ENCODE data around the gene ESR2.
"Not testable (repeated sequence)": the region's sequence is repeated elsewhere in the genome, so short reads cannot be mapped to it uniquely, and the experiment has no call there.

ESR2 gene

DNA sequence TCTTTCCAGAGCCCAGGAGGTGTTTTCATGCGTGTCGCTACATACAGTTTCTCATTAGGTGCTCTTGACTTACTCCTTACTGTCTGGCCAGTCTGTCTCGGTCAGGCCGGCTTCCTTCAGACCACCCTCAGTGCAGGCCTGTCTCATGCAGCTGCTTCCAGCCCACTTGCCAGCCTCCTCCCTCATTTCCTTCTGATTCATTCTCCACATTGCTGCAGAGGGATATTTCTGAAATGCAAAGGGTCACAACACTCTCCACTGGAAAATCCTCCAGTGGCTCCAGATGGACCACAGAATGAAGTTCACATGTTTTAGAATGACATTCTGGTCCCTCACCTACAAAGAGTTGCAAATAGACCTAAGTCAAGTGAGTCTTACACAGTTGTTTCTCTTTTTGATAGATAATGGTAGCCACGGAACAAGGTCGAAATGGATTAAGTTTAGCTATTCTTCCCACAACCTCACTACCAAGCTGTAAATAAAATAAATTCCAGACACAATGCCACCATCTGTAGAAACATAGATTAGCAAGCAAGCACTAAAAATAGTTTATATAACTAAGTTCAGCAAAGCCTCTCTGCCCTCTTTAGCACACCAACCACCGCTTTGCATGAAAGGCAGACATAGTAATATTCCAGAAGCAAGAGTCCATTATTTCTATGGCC, 146.9 kb downstream of the ESR2 start:
- DNase-seq (ENCODE audit: low read depth in 1 of 2, low spot score in 1 of 2) = no peak

DNA sequence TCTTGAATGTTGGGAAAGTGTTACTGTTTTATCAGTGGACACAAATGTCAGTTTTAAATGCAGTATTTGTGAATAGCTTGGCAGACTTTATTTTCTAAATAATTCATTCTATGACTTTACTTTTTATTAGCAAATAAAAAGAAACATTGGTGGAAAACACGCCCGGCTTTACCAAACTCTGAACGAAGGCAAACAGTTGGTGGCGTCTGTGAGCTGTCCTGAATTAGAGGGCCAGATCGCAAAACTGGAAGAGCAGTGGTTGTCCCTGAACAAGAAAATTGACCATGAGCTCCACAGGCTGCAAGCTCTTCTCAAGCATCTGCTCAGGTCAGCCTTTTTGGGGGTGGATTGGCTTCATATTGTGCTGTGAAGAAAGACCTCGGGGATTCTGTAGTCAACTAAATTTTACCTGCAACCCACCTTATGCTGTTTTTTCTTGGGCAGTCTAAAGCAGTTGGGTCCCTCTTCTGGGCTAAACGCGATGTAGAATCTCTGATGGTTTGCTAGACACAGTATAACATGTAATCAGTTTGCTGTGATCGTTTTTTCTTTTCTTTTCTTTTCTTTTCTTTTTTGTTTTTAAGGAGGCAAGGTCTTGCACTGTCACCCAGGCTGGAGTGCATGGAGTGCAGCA, 156.4 kb downstream of the ESR2 start:
- no peak for DNase-seq (ENCODE audit: low read depth in 1 of 2, low spot score in 1 of 2)

DNA sequence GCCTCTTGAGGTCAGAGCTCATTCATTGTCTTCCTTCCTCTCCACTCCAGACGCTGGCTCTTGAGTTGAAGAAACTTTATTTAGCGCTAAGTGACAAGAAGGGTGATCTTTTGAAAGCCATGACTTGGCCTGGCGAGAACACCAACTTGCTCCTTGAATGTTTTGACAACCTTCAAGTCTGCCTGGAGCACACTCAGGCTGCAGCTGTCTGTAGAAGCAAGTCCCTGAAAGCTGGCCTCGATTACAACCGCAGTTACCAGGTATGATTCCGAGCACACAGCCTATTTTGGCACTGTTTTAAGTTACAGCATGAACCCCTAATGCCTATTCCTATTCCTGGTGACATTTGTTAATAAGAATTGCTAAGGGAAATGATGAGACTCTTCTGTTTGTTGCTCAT, 167.6 kb downstream of the ESR2 start:
- no peak for DNase-seq (ENCODE audit: low read depth in 1 of 2, low spot score in 1 of 2)

DNA sequence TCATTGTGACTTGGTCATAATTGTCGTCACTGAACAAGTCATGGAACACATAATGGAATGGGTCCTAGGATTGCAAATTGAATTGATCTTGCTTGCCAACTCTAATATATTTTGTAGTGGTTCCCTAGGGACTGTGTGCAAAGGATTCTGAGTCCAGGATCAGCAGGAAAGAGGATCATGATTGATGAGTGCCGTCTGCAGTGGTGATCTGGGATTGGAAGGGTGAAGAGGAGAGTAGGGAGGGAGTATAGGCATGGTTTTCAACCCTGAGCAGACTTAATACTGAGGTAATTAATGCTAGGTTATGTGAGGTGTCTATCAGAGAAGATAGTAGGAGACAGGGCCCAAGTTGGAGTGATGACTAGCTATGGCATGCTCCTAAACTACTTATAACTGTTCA, 168.9 kb downstream of the ESR2 start:
- DNase-seq (ENCODE audit: low read depth in 1 of 2, low spot score in 1 of 2) = no peak

DNA sequence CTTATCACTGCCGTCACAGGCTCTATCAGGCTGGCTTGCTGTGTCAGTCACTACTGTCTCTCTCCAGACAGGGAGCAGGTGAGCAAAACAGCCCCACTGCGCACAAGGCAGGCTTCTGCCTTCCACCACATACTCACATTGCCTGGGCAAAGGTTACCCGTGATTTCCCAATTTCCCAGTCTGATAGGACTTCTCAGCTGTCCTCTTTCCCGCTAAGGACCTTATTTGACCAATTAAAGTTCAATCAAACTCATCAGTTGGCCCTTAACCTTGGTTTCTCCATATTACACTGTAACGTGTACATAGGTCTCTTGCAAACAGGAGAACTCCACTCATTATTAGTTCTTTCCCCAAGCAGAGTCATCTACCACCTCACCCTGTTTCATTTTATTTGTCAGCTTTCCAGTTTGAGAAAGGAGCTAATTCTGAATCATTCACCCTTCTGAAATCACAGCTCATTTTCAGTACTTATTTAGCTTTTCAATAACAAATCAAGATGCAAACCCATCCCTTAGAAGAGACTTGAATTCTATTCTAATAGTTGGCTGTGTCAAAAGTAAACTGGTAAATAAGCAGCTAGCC, 170.8 kb downstream of the ESR2 start:
- no peak for DNase-seq (ENCODE audit: low read depth in 1 of 2, low spot score in 1 of 2)

DNA sequence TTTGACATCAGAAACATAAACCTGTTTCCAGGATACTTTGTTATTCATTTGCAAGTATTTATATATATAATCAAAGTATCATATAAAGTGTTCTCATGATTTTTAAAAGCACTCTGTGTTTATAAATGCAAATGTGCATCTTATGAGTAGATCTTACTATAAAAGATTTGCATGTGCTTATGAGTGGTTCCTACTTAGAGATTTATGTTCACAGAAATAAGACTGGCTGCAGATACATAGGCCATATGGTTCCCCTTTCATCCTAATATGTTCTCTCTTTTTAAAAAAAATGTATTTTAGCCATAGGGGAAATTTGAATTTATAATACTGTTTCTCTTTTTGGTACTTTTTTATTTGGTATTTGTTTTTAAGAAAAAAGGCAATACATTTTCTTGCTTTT, 174.2 kb downstream of the ESR2 start:
- no peak for DNase-seq (ENCODE audit: low read depth in 1 of 2, low spot score in 1 of 2)

DNA sequence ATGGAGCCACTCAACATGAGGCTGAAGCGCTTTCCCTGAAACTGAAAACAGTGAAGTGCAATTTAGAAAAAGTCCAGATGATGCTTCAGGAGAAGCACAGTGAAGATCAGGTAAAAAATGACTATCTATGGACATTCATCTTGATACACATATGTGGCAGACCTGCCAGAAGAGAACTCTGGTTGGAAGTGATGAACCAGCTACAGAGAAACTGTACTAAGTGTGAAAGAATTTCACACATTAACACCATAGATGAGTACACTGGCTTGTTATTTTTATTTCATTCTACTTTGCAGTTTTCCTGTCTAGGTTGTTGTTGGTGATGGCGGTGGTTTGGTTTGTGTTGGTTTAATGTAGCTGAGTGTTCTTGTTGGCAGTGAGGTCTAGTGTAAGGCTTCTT, 174.7 kb downstream of the ESR2 start:
- DNase-seq (ENCODE audit: low read depth in 1 of 2, low spot score in 1 of 2) = no peak

DNA sequence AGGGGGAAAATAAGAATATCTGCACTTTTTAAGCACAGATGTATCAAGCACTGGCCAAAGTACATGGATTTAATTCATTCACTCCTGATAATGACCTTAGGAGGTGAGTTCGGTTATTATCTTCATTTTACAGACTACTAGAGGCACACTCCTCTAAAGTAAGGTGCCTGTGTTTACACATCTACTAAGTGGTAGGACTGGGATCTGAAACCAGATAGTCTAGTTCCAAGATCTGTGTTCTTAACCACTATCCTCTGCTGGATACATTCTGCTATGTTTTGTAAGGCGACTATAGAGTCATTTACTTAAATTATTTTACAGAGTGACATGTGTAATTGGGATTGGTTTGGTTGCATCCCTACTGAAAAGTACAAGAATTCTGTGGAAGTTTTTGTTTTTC, 175.3 kb downstream of the ESR2 start:
- no peak for DNase-seq (ENCODE audit: low read depth in 1 of 2, low spot score in 1 of 2)

DNA sequence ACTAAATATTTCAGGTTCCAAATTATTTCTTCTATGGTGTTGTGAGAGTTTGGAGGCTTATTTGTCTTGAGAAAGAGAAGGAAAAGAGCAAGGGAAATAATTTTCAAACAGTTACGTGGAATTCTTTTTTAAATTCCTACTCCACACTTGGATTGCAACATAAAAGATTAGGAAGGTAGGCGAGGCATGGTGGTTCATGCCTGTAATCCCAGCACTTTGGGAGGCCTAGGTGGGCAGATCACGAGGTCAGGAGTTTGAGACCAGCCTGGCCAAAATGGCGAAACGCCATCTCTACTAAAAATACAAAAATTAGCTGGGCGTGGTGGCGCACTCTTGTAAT, 175.8 kb downstream of the ESR2 start:
- DNase-seq (ENCODE audit: low read depth in 1 of 2, low spot score in 1 of 2) = not testable (repeated sequence)

DNA sequence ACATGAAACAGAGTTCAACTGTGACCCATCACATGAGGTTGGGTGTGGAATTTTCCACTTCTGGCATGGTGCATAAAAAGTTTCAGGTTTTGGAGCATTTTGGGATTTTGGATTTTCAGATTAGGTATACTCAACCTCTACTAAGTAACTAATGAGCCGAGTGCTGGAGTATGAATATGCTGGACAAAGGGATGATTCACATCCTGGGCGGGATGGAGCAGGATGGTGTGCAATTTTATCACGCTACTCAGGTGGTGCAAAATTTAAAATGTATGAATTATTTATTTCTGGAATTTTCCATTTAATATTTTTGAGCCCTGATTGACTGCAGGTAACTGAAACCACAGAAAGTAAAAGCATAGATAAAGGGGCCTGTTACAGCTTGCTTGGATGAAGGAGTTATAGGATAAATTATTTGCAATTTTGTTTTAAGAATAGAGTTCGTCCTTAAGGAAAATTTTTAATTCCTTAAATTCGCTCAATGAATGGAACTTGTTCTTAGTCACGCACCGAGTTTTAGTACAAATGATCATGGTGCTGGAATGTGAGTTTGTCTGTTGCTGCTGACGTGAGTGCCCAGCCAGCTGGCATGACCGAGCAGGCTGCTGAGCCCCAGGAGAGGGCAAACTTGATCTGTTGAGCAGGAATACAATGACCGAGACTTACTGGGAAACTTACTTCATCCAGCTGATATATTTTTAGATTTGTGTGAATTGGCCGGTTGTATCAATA, 176.3 kb downstream of the ESR2 start:
- no peak for DNase-seq (ENCODE audit: low read depth in 1 of 2, low spot score in 1 of 2)

DNA sequence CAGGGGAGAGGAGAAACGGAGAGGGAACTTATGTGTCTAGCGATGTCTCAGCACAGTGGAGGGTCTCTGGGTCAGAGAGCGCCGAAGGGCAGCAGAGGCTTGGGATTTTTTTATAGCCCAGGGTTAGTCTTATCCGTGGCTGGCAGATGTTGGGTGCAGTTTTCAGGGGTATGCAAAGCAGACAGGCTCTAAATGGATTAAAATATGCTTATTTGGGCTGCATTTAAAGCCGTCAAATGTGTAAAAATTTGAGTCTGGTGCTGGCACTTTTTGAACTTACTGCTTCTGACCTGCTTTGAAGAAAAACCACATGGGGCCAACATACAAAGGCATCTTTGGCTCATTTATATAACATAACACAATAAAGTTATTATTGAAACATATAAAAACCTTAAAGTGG, 178.8 kb downstream of the ESR2 start:
- DNase-seq (ENCODE audit: low read depth in 1 of 2, low spot score in 1 of 2) = no peak

DNA sequence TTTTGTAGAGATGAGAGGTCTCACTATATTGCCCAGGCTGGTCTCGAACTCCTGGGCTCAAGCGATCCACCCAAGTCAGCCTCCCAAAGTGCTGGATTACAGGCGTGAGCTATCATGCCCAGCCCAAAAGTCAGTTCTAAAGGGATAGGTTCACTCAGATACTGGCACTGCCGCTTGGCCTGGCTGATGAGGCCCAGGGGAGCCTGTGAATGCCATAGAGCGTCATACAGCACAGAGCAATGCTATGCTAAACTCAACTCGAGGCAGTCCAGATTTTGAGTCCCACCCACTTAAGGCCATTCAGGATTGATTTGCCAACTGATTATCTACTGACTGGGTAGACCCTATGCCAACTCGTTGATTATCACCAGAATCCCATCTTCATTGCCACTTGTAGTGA, 179.4 kb downstream of the ESR2 start:
- DNase-seq (ENCODE audit: low read depth in 1 of 2, low spot score in 1 of 2) = no peak

DNA sequence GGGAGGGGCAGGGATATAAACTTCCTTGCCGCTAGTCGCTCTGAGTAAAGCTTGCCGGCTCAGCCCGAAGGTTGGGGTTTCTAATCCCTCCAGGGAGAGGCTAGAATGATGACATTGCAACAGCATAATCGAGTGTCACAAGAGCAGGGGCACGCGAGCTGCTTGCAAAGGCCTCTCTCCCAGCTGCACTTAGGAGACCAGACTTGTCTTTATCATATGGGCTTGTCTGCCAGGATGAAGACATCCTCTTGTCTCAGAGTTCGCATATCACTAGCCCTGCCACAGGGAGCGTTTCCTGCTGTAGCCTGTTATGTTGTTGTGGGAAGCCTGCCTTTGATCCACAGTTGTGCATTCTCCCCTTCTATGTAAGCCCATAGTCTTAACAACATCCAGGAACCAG, 180.0 kb downstream of the ESR2 start:
- no peak for DNase-seq (ENCODE audit: low read depth in 1 of 2, low spot score in 1 of 2)

DNA sequence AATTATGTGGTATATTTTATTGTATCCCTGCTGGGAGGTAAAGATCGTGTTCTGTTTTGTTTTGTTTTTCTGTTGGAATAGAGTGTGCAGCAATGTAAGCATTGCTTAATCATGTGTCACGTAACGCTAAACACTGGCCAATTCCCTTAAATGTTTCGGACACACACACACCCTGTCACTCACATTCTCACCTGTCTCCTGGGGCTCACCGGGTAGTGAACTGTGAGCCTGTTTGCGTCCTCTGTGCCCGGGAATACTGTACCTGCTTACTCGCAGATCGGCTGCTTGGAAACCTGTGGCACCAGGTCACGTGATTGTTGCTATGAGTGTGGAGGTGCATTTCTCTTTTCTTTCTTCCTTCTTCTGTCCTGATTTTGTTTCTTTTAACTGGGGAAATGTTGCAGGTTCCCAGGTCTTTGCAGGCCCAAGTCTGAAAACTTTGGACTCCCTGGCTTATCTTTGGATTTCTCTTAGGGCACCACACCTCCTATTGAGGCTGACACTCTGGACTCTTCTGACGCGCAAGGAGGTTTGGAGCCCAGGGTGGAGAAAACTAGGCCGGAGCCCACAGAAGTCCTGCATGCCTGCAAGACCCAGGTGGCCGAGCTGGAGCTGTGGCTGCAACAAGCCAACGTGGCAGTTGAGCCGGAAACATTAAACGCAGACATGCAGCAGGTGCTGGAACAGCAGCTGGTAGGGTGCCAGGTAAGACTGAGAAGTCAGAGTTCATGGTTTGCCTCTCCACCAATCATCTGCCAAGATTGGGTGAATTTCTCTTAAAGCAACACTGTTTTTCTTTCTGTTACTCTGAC, 181.1 kb downstream of the ESR2 start:
- no peak for DNase-seq (ENCODE audit: low read depth in 1 of 2, low spot score in 1 of 2)

DNA sequence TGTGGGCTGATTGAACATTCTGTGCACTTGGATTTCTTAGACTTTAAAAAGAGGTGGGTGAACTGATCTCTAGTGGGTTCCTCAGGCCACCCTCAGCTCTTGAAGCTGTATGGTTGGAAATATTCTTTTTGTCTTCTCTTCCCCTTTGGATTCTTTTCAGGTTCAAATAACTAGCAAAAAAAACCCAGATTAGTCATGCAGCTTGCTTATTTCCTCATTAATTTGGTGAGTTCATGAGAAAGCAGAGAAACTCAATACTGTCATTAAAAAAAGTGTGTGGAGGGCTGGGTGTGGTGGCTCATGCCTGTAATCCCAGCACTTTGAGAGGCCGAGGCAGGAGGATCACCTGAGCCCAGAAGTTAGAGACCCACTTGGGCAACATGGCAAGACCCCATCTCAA, 183.4 kb downstream of the ESR2 start:
- no peak for DNase-seq (ENCODE audit: low read depth in 1 of 2, low spot score in 1 of 2)

DNA sequence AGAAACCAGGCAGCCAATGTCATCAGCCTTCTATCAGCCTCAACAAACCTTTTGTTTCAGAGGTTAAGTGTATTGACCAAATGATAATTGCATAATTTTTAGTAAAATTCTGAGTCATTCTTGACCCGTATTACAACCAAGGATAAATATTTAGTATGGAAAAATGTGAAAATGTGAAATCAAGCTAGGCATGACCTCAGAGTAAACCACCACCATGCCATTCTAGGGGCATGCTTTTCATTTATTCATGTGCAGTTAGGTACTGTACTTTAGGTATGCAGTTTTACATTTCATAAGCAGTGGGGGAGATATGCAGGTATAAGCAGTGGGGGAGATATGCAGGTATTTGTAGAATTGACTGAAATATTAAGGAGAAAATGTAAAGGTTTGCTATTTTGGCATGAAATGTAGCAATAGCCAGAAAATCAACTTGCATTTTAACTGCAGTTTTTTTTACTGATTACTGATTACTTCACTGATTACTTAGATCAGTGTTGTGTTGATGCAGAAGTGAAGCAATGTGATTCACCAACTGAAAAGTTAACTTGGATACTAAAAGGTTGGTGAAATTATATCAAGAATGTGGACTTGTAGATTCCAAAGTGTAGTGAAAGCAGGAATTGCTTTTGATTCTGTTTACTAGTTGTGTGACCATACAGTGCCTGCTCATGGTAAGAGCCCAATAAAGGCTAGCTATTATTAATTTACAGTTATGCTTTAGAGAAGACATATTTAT, 184.2 kb downstream of the ESR2 start:
- DNase-seq (ENCODE audit: low read depth in 1 of 2, low spot score in 1 of 2) = no peak

DNA sequence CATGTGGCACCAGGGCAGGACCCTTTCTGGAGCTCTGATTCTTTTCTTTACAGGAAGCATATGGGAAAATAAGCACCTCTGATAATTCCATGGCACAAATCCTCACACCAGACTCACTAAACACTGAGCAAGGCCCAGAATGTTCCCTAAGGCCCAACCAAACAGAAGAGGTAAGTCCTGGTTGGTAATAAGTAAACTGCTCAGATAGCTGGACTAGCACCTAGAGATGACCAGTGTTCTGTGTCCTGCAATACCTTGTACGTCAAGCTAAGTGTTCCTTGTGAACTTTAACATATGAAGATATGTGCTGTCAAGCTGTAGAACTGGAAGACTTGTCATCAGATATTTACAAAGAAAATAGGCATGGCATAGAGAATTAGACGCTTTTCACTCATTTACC, 186.7 kb downstream of the ESR2 start:
- DNase-seq (ENCODE audit: low read depth in 1 of 2, low spot score in 1 of 2) = no peak

DNA sequence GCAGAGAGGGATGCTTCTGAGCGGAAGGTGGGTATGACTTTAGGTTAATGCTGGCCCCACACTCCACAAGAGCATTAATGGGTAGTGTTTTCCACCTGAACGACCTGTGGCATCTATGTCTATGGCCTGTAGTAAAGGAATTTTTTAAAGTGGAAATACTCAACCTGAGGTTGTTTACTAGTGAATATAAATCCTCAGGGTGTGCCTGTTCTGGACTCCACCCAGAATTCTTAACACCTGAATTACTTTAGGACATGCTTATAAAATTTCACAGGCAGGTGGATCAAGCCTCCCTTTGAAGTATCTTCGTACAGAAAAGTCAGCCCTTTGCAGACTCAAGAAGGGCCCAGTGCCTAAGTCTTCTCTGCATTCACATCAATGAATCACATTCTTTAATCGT, 196.1 kb downstream of the ESR2 start:
- no peak for DNase-seq (ENCODE audit: low read depth in 1 of 2, low spot score in 1 of 2)

DNA sequence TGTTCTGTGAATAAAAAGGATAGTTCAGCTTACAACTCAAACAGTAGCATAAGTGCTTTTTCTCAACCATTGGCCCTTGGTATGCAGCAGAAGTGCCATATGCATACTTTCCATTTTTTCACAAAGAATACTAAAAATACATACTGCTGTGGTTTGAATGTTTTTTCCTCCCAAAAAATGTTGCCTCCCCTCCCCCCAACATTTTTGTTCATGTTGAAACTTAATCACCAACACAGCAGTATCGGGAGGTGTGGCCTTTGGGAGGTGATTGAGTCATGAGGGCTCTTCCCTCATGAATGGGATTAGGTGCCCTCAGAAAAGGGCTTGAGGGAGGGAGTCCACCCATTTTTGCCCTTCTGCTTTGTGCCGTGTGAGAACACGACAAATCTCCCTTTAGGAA, 198.6 kb downstream of the ESR2 start:
- no peak for DNase-seq (ENCODE audit: low read depth in 1 of 2, low spot score in 1 of 2)

DNA sequence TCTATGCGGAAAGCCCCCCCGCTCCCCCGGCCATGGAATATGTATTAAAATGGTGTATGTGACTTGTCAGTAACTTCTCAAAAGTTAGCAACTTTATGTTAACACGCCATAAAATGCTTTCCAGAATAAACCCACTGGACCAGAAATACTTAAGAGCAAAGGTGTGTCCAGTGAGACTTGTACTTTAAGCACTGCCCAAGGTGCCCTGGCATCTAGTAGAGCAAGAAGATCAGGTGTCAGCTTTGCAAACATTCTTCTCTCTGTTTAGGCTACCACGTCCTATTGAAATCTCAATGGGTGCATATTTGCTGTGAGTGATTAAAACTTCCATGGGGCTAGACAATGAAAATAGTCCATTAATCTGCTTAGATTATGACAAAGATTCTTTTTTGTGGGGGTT, 201.2 kb downstream of the ESR2 start:
- DNase-seq (ENCODE audit: low read depth in 1 of 2, low spot score in 1 of 2) = no peak

DNA sequence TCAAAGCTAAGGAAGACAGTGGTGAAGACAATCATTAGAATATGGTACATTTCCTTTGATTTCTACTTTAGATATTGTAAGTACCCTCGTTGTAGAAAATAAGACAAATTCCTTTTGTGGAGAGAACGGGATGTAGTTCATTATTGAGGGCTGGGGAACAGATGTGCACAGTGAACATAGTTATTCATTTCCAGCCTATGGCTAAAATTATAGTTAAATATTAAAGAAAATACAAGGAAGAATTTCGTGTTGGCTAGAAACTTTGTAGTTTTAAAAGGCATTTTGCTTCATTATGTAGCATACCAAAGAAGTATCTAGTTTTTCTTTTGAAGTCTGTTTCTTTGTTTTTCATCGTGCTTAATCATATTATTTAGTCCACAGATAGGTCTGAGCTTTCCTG, 201.8 kb downstream of the ESR2 start:
- no peak for DNase-seq (ENCODE audit: low read depth in 1 of 2, low spot score in 1 of 2)
